Uterus (tissue), 4 donors: ENCODE data around the gene PLCB3. TPM values are rescaled to one million over a fixed set of nuclear protein-coding genes. Genes with fewer than 3 reads are reported as not detected.

Experiments used
- DNase-seq, 2 donors: peaks; one replicate each; pipeline ENCODE4 v3.0.0-alpha.2; 2019 to 2020
- H3K27ac ChIP-seq, 2 donors: fragments of 200-600 bp; sonication (generic); 1 replicate in 1 of 2; 2 replicates in 1 of 2; pipeline ENCODE4 v1.5.1; 2016 to 2018
- H3K27me3 ChIP-seq, 2 donors: fragments of 200-600 bp; sonication (generic); one replicate each; pipeline ENCODE4 v1.5.1; 2018 to 2019; ENCODE audit warnings: control low read depth in 1 of 2
- H3K36me3 ChIP-seq, 2 donors: fragments of 200-600 bp; sonication (generic); one replicate each; pipeline ENCODE4 v1.5.1; 2019; ENCODE audit warnings: control low read depth in 1 of 2
- H3K4me1 ChIP-seq, 2 donors: fragments of 200-600 bp; sonication (generic); one replicate each; pipeline ENCODE4 v1.5.1; 2018 to 2019; ENCODE audit warnings: control low read depth in 1 of 2
- H3K4me3 ChIP-seq, 2 donors: fragments of 200-600 bp; sonication (generic); 1 replicate in 1 of 2; 2 replicates in 1 of 2; pipeline ENCODE4 v1.5.1; 2018 to 2019; ENCODE audit warnings: mild to moderate bottlenecking in 1 of 2
- H3K9me3 ChIP-seq, 2 donors: fragments of 200-600 bp; sonication (generic); one replicate each; pipeline ENCODE4 v1.5.1; 2019; ENCODE audit warnings: control low read depth in 1 of 2
- CTCF ChIP-seq, 4 experiments: fragments of 200-600 bp in 2 of 4; fragments of 450-650 bp in 2 of 4; sonication (generic) in 2 of 4; IDR thresholded peaks; one replicate each; pipeline ENCODE4 v1.5.1; 2016 to 2019; ENCODE audit warnings: antibody characterized with exemption in 4 of 4, mild to moderate bottlenecking in 2 of 4, moderate library complexity in 1 of 4
- POLR2A ChIP-seq, 2 donors: fragments of 450-650 bp; IDR thresholded peaks; one replicate each; pipeline ENCODE4 v1.6.1; 2016; ENCODE audit warnings: antibody characterized with exemption in 2 of 2, mild to moderate bottlenecking in 1 of 2, moderate library complexity in 1 of 2
- intact Hi-C: fragments of 100-400 bp; cut with DNase I; formaldehyde crosslinking; loops from one replicate; pipeline ENCODE4 v1.15.1; 2023; ENCODE audit warnings: low total_unique reads
- total RNA-seq, 4 donors: library from RNA; depleted of rRNA in 3 of 4; stranded (reverse); fragments of >200 nt in 3 of 4; gene quantifications; one replicate each; pipeline versions ENCODE4 v1.1.0 to v1.2.4, GENCODE V29; 2014 to 2023
- donor health status: DM: yes; HTN: yes; CAD: no.

Gene PLCB3
- total RNA-seq, 4 donors from 2014 or later: 10.0 to 39.5 (median 21.8) TPM

- TF ChIP-seq CTCF (IDR thresholded peaks at IDR 0.05) (no peak), POLR2A (IDR thresholded peaks at IDR 0.05) (no peak)
- no peaks in the 10 kb centered on the region for H3K27me3 ChIP-seq
- no peaks in the 10 kb centered on the region for H3K4me1 ChIP-seq
- intact Hi-C loops: no loop called here
- no peaks in the 10 kb centered on the region for H3K36me3 ChIP-seq
- no peak overlapping the region for H3K4me3 ChIP-seq
- H3K27ac ChIP-seq: no peak overlapping the region
- DNase-seq: peak in 1 of 2 donors; percentile 21
- H3K9me3 ChIP-seq: no peaks in the 10 kb centered on the region
Observed at GRCh38 chr11:64218628-64219353, 32.5 kb upstream of the PLCB3 start.

GRCh38 chr11:64219354-64219684, 32.0 kb upstream of the PLCB3 start:
- Histone ChIP-seq H3K9me3 (no peaks in the 10 kb centered on the region), H3K27ac (no peak overlapping the region), H3K27me3 (no peaks in the 10 kb centered on the region), H3K36me3 (no peaks in the 10 kb centered on the region), H3K4me1 (no peaks in the 10 kb centered on the region), H3K4me3 (no peak overlapping the region)
- intact Hi-C loops: no loop called here
- peak in 1 of 2 donors; percentile 19 for DNase-seq
- TF ChIP-seq POLR2A (IDR thresholded peaks at IDR 0.05): no peak
- TF ChIP-seq CTCF (IDR thresholded peaks at IDR 0.05): no peak

- no peak for TF ChIP-seq POLR2A (IDR thresholded peaks at IDR 0.05)
- no peak for TF ChIP-seq CTCF (IDR thresholded peaks at IDR 0.05)
- Histone ChIP-seq H3K27me3 (no peaks in the 10 kb centered on the region), H3K36me3 (no peaks in the 10 kb centered on the region), H3K4me3 (no peak overlapping the region), H3K9me3 (no peaks in the 10 kb centered on the region), H3K4me1 (no peaks in the 10 kb centered on the region), H3K27ac (no peak overlapping the region)
- DNase-seq: peak in 1 of 2 donors; percentile 19
- intact Hi-C loops: no loop called here
Observed at GRCh38 chr11:64219755-64220154, 31.6 kb upstream of the PLCB3 start.

- no peak overlapping the region for H3K4me3 ChIP-seq
- DNase-seq: no peak
- TF ChIP-seq POLR2A (IDR thresholded peaks at IDR 0.05) (no peak), CTCF (IDR thresholded peaks at IDR 0.05) (no peak)
- no peaks in the 10 kb centered on the region for H3K27me3 ChIP-seq
- intact Hi-C loops: no loop called here
- H3K36me3 ChIP-seq: no peaks in the 10 kb centered on the region
- no peaks in the 10 kb centered on the region for H3K9me3 ChIP-seq
- no peak overlapping the region for H3K27ac ChIP-seq
- peaks cover 0 to 4% of the 10 kb centered on the region in 2 donors for H3K4me1 ChIP-seq
Observed at GRCh38 chr11:64220271-64220670, 31.1 kb upstream of the PLCB3 start.

- intact Hi-C loops: no loop called here
- no peaks in the 10 kb centered on the region for H3K27me3 ChIP-seq
- H3K4me3 ChIP-seq: no peak overlapping the region
- peaks cover 0 to 9% of the 10 kb centered on the region in 2 donors for H3K4me1 ChIP-seq
- no peaks in the 10 kb centered on the region for H3K36me3 ChIP-seq
- H3K27ac ChIP-seq: no peak overlapping the region
- no peaks in the 10 kb centered on the region for H3K9me3 ChIP-seq
- TF ChIP-seq CTCF (IDR thresholded peaks at IDR 0.05) (no peak), POLR2A (IDR thresholded peaks at IDR 0.05) (no peak)
- DNase-seq: peak in 1 of 2 donors; percentile 20
Observed at GRCh38 chr11:64220798-64221197, 30.5 kb upstream of the PLCB3 start.
